HL-60 (cell line): ENCODE measurements around the gene KCNC1.

ENCODE experiments used
- DNase-seq, 2 experiments: peaks; one replicate each; pipeline ENCODE4 v3.0.0-alpha.2; 2010 to 2020; ENCODE audit warnings: low read depth in 1 of 2, low spot score in 1 of 2
- H3K27ac ChIP-seq: fragments of 250-450 bp; sonication (Bioruptor Pico); replicated peaks from 2 replicates; pipeline ENCODE4 v1.5.1; 2020; ENCODE audit warnings: mild to moderate bottlenecking, moderate library complexity
- H3K27me3 ChIP-seq: fragments of 250-450 bp; sonication (Bioruptor Pico); 2 replicates; pipeline ENCODE4 v1.5.1; 2021; ENCODE audit warnings: mild to moderate bottlenecking, moderate library complexity; ENCODE audit not compliant: insufficient read depth, poor library complexity, severe bottlenecking
- H3K4me3 ChIP-seq: replicated peaks from 2 replicates; pipeline ENCODE4 v1.5.1; 2011; ENCODE audit warnings: mild to moderate bottlenecking, control low read depth, low read length; ENCODE audit not compliant: insufficient read depth
- CTCF ChIP-seq: IDR thresholded peaks from one replicate; pipeline ENCODE4 v1.5.1; 2011; ENCODE audit warnings: low read length, control low read depth, inconsistent platforms; ENCODE audit not compliant: insufficient read depth
- GABPA ChIP-seq: IDR thresholded peaks from 2 replicates; pipeline ENCODE4 v1.6.1; 2012; ENCODE audit warnings: low read depth
- POLR2AphosphoS5 ChIP-seq: IDR thresholded peaks from 2 replicates; pipeline ENCODE4 v1.6.1; 2012; ENCODE audit warnings: low read depth
- REST ChIP-seq: IDR thresholded peaks from 2 replicates; pipeline ENCODE4 v1.6.1; 2012; ENCODE audit warnings: low read depth; ENCODE audit not compliant: insufficient replicate concordance
- SPI1 ChIP-seq: IDR thresholded peaks from 2 replicates; pipeline ENCODE4 v1.6.1; 2012; ENCODE audit warnings: low read depth, mild to moderate bottlenecking, borderline replicate concordance

The KCNC1 gene

GRCh38 chr11:17777086-17777737 lies 42.6 kb downstream of the KCNC1 start:
- no peak for DNase-seq
- Histone ChIP-seq H3K27ac (no peak overlapping the region), H3K27me3 (no peaks in the 10 kb centered on the region), H3K4me3 (no peak overlapping the region)
- TF ChIP-seq POLR2AphosphoS5 (no peak), CTCF (no peak), SPI1 (no peak), GABPA (no peak), REST (no peak)

GRCh38 chr11:17777738-17778091 lies 43.1 kb downstream of the KCNC1 start:
- Histone ChIP-seq H3K4me3 (no peak overlapping the region), H3K27me3 (no peaks in the 10 kb centered on the region), H3K27ac (no peak overlapping the region)
- DNase-seq = no peak
- no peak for TF ChIP-seq POLR2AphosphoS5
- no peak for TF ChIP-seq GABPA
- no peak for TF ChIP-seq SPI1
- TF ChIP-seq CTCF = no peak
- no peak for TF ChIP-seq REST

- Histone ChIP-seq H3K4me3 (no peak overlapping the region), H3K27me3 (no peaks in the 10 kb centered on the region), H3K27ac (no peak overlapping the region)
- DNase-seq = no peak
- TF ChIP-seq SPI1 (no peak), GABPA (no peak), CTCF (no peak), REST (no peak), POLR2AphosphoS5 (no peak)
These were observed 43.8 kb downstream of the KCNC1 start for GRCh38 chr11:17778352-17778751.
